PC-9 (cell line): Measurements from ENCODE around the gene TACR2.

Experiments used
- EZH2 ChIP-seq: fragments of 200-600 bp; sonication (generic); IDR thresholded peaks from 2 replicates; pipeline ENCODE4 v1.8.0; 2017; ENCODE audit warnings: antibody characterized with exemption, low read depth
- TF ChIP-seq, protein P1 (sequence below): fragments of 200-600 bp; sonication (generic); conservative IDR thresholded peaks from 2 replicates; pipeline ENCODE4 v1.6.1; 2017; ENCODE audit warnings: mixed run types, antibody characterized with exemption, mild to moderate bottlenecking, moderate library complexity

DNA sequence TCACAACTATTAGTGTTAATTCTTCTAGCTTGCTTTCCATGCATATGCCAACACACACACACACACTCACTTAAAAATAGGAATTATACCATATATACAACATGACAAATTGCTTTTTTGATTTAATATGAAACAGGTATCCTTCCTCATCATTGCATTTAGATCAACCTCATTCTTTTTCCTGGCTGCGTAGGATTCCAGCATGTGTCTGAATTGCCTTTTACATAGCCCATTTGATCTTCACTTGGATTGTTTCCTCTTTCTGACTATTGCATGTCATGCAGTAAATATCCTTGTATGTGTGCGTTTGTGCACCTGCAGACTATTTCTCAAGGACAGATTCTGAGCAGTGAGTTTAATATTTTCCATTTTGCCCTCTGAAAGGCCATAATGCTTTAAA lies 28.2 kb downstream of the TACR2 start:
- TF ChIP-seq, protein P1, sequence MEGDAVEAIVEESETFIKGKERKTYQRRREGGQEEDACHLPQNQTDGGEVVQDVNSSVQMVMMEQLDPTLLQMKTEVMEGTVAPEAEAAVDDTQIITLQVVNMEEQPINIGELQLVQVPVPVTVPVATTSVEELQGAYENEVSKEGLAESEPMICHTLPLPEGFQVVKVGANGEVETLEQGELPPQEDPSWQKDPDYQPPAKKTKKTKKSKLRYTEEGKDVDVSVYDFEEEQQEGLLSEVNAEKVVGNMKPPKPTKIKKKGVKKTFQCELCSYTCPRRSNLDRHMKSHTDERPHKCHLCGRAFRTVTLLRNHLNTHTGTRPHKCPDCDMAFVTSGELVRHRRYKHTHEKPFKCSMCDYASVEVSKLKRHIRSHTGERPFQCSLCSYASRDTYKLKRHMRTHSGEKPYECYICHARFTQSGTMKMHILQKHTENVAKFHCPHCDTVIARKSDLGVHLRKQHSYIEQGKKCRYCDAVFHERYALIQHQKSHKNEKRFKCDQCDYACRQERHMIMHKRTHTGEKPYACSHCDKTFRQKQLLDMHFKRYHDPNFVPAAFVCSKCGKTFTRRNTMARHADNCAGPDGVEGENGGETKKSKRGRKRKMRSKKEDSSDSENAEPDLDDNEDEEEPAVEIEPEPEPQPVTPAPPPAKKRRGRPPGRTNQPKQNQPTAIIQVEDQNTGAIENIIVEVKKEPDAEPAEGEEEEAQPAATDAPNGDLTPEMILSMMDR: no peak
- TF ChIP-seq EZH2: no peak
